AG10803 (cell line): ENCODE measurements around the gene KLHL26.
"Not testable (repeated sequence)": the region's sequence is repeated elsewhere in the genome, so short reads cannot be mapped to it uniquely, and the experiment has no call there.

Experiments used
- DNase-seq: peaks from one replicate; pipeline ENCODE4 v3.0.0; 2010; ENCODE audit warnings: low read depth
- H3K4me3 ChIP-seq: 2 replicates; pipeline ENCODE4 v1.5.1; 2011; ENCODE audit warnings: mild to moderate bottlenecking, low read length, control low read depth
- CTCF ChIP-seq: conservative IDR thresholded peaks from 2 replicates; pipeline ENCODE4 v1.5.1; 2011; ENCODE audit warnings: mild to moderate bottlenecking, low read length, control low read depth, inconsistent platforms

KLHL26 gene

GRCh38 chr19:18590273-18591272, 46.3 kb upstream of the KLHL26 start:
- no peak overlapping the region; the same call in 1 of the 2 replicates for H3K4me3 ChIP-seq
- peak; percentile 19; the same call in 1 of the 2 replicates for TF ChIP-seq CTCF
- DNase-seq, result peak; percentile 18

DNA sequence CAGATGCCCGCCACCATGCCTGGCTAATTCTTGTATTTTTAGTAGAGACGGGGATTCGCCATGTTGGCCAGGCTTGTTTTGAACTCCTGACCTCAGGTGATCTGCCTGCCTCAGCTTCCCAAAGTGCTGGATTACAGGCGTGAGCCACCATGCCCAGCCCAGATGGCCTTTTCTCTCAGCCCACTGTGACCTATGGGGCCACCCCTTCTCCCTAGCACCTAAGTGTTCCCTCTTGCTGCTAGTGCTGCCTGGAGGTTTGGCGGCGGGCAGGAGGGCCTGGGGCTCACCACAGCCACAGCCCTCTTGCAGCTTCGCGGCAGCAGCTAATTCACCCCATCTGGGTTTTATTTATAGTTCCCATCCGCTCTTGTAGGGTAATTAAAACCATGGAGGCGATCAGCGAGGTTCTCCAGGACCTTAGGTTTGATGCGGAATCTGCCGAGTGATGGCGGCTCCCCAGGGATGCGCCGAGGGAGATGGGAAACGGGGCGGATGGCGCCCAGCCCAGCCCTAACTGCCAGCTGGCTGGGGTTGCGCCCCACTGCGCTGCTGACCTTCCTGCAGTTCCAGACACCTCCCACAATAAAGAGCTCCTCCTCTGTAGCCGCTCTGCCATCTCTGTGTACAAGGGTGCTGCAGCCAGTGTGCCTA, 45.0 kb upstream of the KLHL26 start:
- no peak overlapping the region for H3K4me3 ChIP-seq
- TF ChIP-seq CTCF, result no peak
- peak; percentile 86 for DNase-seq

GRCh38 chr19:18592732-18593131, 44.1 kb upstream of the KLHL26 start:
- H3K4me3 ChIP-seq, DNase-seq: not testable (repeated sequence)

GRCh38 chr19:18593367-18594095, 43.3 kb upstream of the KLHL26 start:
- DNase-seq, result no peak
- no peak for TF ChIP-seq CTCF
- H3K4me3 ChIP-seq, result peak overlapping the region; percentile 37; the same call in 1 of the 2 replicates

DNA sequence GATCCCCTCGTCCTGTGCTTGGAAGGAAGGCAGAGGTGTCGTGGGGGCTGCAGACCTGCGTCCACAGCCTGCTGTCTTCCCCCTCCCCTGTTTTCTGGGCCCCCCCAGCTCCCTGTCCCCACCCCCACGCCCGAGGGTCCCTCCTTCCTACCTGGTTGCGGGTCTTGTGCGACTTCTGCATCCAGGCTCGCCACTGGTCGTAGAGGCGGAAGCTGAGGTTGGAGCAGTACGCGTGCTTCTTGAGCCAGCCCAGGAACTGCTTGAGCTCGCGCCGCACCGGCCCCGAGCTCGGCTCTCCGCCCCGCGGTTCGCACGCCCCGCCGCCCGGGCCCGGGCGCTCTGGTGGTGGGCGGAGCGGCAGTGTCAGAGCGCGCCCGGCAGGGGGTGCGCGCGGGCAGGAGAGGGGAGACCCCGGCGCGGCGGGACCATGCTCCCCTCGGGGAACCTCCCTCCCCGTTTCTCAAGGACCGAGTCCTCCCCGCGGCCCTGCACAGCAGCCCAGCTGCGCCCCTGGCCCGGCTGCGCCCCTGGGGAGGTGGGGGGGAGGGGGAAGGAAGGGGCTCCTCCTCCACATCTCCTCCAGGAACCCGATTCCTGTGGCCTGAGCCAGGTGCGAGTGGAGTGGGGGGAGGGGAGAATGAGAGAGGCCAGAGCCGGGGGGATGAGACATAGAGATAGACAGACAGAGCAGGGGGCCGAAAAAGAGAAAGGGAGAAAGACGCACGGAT, 42.6 kb upstream of the KLHL26 start:
- peak; percentile 45 for TF ChIP-seq CTCF
- peak; percentile 76 for DNase-seq

DNA sequence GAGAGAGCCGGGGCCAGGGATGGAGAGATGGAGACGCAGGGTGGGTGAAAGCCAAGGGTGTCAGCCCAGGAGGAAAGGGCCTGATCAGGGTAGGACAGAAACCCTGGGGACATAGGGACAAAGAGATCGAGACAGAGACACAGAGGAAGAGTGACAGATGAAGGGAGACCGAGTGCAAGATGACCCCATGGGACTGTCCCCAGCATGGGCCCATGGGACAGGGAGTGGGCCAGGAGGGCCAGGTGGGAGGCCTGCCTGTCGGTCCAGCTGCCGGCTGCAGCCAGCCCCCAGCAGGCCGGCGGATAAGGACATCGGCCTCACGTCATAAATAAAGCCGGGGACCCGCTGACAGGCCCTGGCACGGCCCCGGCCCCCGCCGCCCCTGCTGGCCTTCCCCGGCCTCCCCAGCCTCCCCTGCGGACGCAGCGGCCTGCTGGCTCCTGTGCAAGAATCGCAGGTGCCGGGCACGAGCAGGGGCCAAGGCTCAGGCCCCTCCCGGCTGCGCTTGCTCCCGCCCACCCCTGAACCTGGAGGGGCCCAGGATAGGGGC, 41.9 kb upstream of the KLHL26 start:
- no peak for TF ChIP-seq CTCF
- no peak for DNase-seq

More for the DNA sequence above, 42.6 kb upstream of the KLHL26 start:
- peak overlapping the region; percentile 48 for H3K4me3 ChIP-seq

More for the DNA sequence above, 41.9 kb upstream of the KLHL26 start:
- peak overlapping the region; percentile 48 for H3K4me3 ChIP-seq
